ENCODE measurements around the gene USP36.

USP36 gene

DNA sequence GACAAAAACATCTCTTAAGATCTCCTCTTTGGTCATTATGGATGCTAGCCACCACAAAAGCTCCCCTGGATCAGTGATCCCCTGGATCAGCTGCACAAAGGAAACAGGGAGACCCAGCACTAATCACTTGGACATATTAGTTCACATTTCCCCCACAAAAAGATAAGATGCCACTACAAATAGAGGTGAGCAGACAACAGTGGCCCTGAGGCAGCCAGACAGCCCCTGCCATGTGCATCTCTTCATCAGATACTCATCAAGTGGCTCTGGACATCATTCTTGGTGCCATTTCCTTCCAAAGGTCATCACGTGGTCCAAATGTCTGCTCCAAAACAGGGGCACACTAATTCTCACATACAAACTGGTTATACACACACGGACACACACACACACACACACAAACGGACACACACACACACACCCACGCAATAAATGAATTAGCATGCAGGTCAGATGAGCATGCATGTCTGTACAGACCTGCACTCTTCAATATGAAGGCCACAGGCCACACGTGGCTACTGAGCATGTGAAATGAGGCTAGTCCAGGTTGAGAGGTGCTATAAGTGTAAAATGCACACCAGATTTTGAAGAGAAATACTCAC, 4.1 kb downstream of the USP36 start:
- no peak for FAIRE-seq

GRCh38 chr17:78834571-78834970, 6.0 kb downstream of the USP36 start:
- FAIRE-seq, result no peak

GRCh38 chr17:78832541-78832810, 8.1 kb downstream of the USP36 start:
- no peak for FAIRE-seq

- no peak for FAIRE-seq
Observed at GRCh38 chr17:78831688-78832540, 8.7 kb downstream of the USP36 start.

DNA sequence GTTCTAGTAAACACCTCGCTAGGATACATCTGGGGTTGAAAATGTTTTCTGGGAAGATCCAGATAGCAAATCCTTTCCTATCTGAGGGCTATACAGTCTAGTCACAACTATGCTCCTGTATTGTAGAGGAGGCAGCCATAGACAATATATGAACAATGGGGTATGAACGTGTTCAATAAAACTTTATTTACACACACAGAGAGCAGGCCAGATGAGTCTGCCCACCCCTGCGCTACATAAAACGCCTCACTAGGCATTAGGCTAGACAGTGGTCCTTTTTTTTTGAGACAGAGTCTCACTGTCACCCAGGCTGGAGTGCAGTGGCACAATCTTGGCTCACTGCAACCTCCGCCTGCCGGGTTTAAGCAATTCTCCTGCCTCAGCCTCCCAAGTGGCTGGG, 11.1 kb downstream of the USP36 start:
- FAIRE-seq, result no peak

DNA sequence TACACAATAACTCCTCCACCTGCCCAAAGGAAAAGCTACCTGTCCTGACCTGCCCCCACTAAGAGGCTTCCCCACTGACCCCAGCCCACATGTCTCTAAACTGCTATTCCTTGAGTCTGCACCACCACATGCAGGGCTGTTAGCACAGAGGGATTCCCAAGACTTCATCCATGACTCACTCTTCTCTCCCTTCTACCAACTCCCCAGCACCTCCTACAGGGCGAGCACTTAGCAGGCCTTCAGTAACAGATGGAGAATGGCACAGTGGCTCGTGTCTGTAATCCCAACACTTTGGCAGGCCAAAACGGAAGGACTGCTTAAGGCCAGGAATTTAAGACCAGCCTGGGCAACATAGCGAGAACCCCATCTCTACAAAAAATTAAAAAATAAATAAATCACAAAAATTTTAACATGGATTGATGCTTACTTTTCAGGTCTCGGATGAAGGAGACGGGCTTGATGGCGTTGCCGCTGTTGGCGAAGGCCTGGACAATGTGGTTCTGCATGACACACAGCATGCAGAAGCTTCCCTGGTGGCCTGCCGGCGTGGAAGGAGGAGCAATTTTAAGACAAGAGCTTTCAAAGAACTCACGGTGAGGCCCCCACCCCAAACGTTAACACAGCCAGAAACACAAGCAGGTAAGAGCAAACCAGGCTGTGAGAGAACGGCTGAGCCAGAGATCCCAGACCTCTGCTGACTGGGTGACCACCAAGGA, 12.0 kb downstream of the USP36 start:
- no peak for FAIRE-seq

DNA sequence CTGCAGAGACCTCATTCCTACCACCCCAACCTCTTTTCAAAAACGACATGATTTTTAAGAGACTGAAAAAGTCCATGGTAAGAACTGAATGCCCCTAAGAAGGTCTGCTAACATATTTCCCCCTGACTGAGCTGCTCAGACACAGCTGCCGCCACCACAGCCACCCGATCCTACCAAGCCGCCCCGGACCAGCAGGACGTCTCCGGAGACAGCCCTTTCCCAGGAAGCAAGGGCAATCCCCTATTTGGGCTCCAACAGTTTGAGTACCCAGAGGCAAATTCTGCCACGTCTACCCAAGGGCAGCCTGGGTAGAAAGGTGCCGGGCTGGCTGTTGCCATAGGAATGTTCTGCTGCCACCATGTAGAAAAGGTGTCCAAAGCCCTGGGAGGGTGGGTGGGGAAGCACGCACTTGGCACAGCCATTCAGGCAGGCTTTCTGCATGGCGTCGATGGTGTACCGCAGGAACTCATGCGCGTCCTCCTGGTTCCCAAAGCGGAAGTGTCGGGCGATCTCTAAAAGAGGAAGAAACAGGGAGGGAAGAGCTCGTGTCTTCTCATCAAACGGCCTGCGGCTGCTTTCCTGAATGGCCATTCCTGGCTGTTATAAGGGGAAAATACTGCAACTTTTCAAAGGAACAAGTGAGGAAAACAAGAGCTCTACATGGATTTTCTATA, 13.6 kb downstream of the USP36 start:
- no peak for FAIRE-seq

- FAIRE-seq, result no peak
Observed at GRCh38 chr17:78826421-78826820, 14.2 kb downstream of the USP36 start.

GRCh38 chr17:78825696-78826095, 14.9 kb downstream of the USP36 start:
- no peak for FAIRE-seq

DNA sequence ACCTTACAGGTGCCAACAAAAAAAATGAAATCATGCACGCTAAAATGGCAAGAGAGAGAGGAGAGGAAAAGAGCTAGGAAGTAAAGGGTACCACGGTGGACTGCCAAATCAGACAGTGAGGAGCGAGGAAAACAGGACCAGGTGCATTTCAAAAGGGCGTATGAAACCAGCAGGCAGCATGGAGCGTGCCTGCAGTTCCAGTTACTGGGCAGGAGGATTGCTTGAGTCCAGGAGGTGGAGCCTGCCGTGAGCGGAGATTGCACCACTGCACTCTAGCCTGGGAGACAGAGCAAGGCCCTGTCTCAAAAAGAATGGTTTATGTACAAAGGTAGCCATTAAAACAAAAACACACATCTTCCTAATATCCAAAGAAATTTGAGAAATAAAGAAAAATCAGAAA, 16.4 kb downstream of the USP36 start:
- no peak for FAIRE-seq

DNA sequence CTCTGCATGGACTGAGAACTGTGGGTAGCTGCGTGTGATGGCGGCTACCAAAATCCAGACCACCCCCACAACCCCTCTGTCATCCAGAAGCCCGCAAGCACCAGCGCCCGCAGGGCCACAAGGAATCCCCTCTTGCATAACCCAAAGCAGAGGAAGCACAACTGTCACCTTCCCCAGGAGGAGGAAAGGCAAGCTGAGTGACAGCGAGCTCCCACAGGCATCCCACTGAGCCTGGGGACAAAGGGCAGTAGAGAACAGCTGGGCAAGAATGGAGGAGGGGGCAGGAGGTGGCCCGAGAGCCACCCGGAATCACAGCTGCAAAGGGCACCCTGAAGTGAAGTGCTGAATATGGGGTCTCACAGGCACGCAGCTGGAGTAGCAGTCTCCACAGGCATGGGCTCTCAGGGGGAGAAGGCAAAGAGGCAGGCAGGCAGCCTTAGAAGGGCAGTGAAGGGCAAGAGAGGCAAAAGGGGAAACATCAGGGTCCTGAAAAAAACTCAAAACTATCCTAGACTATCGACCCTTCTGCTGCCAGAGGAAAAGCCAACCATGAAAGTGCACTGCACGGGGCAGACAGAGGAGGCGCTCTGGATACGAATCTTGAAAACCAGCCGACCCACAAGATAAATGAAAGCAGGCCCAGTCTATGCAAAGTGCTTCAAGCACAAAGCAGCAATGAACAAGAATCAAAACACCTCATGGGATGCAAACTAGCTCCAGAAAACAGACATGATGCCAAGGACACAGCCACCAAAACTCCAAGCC, 17.1 kb downstream of the USP36 start:
- FAIRE-seq, result no peak

DNA sequence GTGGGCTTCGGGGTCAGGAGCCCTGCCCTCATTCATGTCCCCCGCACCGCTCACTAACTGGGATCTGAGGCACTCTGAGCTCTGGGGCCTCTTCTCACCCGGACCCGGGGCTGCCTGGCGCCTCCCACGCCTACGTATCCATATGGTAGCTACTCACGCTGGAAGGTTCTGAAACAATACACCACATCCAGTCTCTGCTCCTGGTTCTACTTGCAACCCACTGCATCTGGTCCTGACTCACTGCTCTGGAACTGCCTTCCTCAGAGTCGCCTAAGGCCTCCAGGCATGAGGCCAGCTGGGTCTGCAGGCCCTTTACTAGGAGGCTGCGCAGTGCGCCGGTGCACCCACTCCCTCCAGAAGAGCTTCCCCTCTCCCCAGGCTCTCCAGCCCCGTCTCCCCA, 18.1 kb downstream of the USP36 start:
- no peak for FAIRE-seq

- FAIRE-seq, result no peak
Observed at GRCh38 chr17:78821961-78822360, 18.7 kb downstream of the USP36 start.

GRCh38 chr17:78820841-78821240, 19.8 kb downstream of the USP36 start:
- no peak for FAIRE-seq

DNA sequence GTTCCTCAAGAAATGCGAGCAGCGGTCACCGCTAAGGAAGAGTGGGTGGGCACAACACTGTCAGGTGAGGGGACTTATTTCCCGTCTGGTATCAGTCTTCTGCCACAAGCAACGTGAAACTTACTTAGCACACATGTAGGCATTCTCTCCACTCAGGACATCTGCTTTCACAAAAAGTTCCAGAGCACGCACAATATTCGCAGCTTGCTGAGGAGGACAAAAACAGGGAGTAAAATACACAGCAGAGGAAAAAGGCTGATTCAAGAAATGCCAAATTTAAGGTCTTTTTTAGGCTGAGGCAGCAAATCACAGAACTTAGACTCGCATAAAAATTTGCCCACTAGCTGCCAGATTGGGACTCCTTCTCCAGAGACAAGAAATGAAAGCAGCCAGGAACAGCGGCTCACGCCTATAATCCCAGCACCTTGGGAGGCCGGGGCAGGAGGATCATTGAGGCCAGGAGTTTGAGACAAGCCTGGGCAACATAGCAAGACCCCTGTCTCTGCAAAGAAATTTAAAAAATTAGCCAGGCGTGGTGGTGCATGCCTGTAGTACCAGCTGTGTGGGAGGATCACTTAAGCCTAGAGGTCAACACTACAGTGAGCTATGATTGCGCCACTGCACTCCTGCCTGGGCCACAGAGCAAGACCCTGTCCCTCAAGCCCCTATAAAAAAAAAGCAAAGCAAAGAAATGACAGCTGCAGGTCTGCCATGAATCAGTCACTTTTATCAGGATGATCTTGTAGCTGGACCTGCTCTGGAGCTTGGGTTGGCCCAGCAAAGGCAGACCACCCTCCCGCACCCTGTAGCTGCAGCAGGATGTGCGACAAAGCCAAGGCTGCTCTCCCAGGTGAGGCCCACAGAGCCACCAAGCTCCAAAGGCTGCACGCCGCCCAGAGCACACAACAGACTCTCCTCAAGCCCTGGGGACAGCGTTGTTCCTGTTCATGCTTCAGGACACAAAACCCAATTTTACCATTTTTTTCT, 20.5 kb downstream of the USP36 start:
- FAIRE-seq, result no peak

DNA sequence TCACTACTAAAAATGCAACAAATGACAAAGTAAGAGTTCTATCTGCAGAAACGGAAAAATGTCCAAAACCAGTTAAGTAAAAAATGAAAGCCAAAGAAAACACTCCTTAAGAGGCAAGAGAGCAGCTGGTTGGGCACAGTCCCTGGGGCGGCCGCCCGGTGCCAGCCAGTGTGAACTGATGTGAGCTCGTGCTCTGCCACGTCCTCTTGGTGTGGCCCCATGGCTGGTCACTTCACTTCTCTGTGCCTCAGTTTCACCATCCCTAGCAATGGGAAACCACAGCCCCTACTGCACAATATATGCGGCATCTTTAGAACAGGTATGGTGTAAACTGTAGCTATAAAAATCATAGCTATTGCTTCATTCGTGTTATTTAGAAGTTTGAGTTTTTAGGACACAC, 21.2 kb downstream of the USP36 start:
- FAIRE-seq, result no peak

DNA sequence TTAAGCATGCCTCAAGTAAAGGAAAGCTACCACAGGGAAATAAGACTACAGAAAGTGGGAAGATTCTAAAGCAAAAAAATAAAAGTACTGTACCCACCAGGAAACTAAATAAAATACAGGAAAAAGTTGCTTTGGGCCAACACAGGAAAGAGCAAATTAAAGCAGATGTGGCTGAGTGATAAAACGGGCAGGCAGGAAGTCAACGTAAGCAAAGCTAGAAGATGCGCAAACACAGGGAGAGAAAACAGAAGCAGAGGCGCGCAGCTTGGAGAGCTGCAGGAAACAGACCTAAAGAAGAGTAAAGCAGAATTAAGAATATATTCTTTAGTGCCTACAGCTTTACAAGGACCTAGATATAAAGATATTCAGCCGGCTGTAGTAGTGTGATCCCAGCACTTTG, 21.7 kb downstream of the USP36 start:
- FAIRE-seq, result no peak

- no peak for FAIRE-seq
Observed at GRCh38 chr17:78818152-78818846, 22.3 kb downstream of the USP36 start.

DNA sequence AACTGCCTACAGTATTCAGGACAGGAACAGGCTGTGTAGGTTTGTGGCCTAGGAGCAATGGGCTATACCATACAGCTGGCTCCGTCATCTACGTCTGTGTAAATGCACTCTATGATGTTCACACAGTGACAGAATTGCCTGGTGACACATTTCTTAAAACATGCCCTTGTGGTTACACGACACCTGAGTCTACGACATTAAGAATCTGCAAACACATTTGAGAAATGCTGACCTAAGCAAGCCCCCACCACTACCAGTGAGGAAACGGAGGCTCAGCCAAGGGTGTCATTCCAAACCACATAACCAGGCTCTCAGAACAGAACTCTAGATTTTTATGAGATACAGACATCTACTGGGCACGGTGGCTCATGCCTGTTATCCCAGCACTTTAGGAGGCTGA, 23.5 kb downstream of the USP36 start:
- FAIRE-seq, result no peak

- FAIRE-seq, result no peak
Observed at GRCh38 chr17:78815696-78816095, 24.9 kb downstream of the USP36 start.

GRCh38 chr17:78812855-78813254, 27.8 kb downstream of the USP36 start:
- FAIRE-seq, result no peak
